Measurements from ENCODE around the gene GPRIN1.
"Not testable (repeated sequence)": the region's sequence is repeated elsewhere in the genome, so short reads cannot be mapped to it uniquely, and the experiment has no call there.

GPRIN1 gene

GRCh38 chr5:176621661-176622079, 11.7 kb upstream of the GPRIN1 start:
- no peak for DNase-seq

DNA sequence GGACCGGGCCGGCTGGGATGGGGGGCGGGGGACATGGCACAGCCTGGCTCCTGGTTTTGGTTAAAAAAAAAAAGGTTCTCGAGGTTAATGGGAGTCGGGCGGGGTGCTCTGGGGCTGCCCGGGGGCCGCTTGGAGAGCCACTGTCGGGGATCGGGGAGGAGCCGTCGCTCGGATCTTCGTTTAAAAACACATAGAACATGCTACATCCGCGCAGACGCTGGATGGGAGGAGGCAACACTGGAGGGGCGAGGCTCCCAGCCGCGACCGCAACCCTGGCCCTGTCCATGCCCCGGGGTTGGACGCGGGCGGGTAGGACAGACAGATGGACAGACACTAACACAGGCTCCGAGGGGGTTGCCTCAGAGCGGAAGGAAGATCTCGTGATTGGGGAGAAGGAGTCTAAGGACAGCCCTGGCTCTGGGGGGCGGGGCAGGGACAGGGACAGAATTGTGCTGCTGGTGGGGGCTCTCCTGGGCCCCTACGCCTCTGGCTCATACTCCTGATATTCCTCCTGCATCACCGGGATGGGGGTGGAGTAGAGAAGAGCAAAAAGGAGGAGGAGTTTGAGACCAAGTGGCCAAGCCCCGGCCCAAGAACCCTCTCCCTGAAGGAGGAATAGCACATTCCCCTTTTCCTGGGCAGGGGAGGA, 10.5 kb upstream of the GPRIN1 start:
- no peak for DNase-seq

- no peak for DNase-seq
Observed at GRCh38 chr5:176619569-176620332, 9.8 kb upstream of the GPRIN1 start.

DNA sequence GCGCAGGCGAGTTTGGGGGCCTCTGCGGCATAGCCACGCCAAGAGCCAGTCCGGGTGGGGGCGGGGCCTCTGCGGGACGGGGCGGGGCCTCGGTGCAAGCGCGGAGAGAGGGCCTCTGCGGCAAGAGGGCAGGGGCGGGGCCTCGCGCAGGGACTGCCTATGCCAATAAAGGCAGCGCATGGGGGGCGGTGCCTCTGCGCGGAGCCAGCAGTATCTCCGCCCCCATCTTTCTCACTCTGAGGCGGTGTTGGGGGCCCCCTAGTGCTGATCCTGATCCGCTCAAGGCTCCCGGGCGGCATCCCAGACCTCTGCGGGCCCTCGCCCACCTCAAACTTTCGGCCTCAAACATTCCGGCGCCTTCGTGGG, 9.2 kb upstream of the GPRIN1 start:
- DNase-seq = peak; percentile 63

DNA sequence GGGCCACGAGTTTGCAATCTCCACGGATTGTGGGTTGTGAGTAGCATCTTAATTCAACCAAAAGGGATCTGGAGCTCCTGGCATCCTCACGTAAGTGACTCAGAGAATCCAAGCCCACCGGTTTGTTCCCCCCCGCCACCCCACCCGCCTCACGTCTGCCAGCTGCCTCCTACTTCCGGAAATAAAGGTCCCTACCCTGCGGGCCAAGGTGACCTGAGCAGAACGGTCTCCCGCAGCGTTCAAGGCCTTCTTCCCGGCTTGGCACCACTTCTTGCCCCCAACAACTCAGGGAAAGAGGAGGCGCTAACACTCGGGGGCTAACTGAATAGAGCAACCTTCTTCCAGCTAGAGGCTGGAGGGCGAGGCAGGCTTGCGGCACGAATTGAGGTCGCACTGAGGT, 8.8 kb upstream of the GPRIN1 start:
- DNase-seq = no peak

DNA sequence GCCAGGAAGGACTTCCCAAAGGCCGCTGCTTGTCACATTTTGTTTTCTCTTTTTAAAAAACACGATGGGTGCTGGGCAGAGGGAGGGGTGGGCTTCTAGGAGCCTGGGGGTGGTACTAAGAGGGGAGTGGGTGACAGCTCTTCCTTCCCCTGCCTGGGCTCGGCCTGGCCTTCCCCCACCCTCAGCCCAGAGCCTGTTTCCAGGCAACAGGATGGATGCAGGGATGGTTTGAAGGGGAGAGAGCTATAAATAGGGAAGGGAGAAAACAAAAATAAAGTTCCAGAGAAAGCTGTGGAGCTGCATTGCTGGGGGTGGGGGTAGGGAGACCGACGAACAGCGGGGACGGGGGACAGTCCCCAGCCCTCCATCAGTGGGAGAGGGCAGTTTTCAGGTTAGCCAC, 6.6 kb upstream of the GPRIN1 start:
- no peak for DNase-seq

DNA sequence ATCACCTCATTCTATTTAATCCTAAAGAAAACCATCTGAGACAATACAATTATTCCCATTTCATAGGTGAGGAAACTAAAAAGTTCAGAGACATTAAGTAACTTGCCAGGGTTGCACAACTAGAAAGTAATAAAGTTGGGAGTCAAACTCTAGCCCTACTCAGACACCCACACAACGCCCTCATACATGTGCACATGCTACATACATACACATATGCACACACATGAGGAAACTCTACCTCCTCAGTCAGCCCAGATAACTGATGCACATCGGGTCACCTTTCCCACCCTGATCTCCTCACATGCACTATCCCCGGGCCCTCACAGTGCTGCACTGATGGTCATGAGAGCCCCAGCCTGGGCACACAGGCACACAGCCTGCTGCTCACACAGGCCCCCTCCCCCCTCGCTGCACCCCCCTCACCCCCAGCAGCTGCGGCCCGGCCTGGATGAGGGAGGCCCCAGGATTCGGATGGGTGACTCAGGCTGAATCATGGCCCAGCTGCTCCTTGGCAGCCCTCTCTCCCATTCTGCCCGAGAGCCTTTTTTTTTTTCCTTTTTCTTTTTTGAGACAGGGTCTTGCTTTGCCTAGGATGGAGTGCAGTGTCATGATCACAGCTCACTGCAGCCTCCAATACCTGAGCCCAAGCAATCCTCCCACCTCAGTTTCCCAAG, 5.0 kb upstream of the GPRIN1 start:
- no peak for DNase-seq

GRCh38 chr5:176612855-176613254, 2.9 kb upstream of the GPRIN1 start:
- DNase-seq = no peak

DNA sequence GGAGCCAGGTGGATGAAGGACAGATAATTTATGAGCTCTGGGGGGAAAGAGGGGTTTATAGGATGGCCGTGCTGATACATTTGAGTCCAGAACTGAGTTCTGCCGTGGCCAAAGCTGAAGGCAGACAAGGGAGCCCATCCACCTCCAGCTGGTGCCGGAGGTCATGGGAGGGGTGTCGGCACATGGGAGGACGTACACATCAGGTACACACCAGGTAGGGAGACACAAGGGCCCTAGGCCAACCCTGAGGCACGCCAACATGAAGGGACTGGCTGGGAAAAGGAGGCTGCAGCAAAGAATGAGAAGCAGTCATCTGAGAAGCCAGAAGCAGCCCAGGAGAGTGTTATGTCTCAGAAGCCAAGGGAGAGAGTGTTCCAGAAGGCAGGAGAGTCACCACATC, 2.1 kb upstream of the GPRIN1 start:
- no peak for DNase-seq

DNA sequence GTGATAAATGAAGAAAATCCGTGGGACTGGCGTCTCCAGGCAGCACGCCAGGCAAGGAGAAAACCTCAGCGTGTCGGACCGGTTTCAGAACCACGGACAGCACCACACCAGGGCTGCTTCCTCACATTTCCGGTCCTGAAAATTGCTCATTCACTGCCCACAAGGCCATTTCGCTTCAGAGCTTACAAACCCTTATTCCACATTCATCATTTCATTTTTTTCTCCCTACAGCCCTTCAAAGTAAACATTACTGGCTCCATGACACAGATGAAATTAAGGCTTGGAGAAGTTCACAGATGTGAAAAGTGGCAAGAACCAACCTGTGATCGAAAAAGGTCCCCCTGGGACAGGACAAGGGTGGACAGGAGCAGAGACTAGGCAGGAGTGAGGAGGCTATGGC, 1.5 kb upstream of the GPRIN1 start:
- DNase-seq = no peak

DNA sequence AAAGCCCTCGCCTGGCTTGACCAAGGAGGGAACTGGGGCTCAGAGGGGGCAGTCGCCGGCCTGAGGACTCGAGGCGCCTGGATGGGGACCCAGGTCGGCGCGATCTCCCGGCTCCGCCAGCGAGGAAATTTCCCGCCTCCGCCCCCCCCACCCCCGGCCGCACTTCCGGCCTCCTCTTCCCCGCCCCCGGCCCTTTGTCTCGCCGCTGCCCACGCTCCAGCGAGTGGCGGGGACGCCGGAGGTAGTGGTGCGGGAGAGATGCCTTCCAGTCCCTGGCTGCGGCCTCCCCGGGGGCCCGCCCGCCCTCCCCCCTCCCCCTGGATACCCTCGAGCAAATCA, 448 bp upstream of the GPRIN1 start:
- DNase-seq = no peak

GRCh38 chr5:176608937-176609723, 826 bp downstream of the GPRIN1 start:
- no peak for DNase-seq

- no peak for DNase-seq
Observed at GRCh38 chr5:176608142-176608705, 1.7 kb downstream of the GPRIN1 start.

DNA sequence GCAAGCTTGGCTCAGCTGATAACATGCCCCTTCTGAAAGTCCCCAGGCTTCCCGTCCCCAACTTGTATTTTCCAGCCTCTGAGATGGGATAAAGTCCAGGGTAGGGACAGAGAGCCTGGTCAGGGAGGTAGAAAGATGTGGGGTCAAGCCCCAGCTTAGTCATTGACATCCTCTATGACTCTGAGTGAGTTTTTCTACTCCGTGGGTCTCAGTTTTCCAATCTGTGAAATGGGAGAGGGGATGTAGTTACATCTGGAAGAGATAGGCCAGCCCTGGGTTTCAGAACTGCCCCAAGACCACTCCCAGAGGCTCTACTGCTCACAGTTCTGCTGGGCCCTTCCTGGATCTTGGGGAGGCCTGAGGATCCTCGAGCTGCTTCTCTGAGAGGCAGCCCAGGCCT, 3.1 kb downstream of the GPRIN1 start:
- DNase-seq = no peak

DNA sequence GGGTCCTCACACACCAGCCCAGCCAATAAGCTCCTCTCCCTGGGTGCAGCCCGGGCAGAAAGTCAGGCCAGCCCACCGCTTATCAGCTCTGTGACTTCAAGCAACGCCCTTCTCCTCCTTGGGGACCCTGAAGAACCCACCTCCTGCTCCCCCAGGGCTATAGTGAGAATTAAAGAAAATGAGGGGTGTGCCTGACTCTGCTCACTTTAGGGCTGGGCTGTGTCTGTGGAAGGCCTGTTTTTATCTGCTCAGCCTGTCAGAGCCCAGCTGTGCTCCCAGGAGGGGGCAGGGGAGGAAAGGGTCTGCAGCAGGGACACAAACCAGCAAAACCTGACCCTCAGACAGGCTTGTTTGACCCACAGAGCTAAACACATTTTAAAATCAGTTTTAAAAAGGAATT, 3.9 kb downstream of the GPRIN1 start:
- DNase-seq = no peak

DNA sequence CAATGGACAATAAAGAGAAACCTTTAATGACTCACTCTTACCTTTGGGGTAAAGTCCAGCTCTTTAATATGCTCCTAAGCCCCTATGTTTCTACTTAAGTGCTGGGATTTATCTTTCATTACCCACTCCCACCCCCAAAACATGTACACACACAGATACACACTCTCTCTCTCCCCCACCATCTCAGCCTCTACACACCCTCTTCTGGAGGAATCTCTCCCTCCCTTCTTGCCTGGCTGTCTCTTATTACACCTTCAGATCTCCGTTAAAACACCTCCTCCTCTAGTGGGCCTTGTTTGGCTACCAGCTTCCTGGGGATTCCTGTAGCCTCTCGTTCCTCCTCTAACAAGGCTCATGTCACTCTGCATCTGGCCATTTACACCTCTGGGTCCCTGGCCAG, 6.9 kb downstream of the GPRIN1 start:
- DNase-seq = no peak

- DNase-seq = no peak
Observed at GRCh38 chr5:176601901-176602482, 8.0 kb downstream of the GPRIN1 start.

GRCh38 chr5:176599749-176600430, 10.1 kb downstream of the GPRIN1 start:
- DNase-seq = not testable (repeated sequence)

DNA sequence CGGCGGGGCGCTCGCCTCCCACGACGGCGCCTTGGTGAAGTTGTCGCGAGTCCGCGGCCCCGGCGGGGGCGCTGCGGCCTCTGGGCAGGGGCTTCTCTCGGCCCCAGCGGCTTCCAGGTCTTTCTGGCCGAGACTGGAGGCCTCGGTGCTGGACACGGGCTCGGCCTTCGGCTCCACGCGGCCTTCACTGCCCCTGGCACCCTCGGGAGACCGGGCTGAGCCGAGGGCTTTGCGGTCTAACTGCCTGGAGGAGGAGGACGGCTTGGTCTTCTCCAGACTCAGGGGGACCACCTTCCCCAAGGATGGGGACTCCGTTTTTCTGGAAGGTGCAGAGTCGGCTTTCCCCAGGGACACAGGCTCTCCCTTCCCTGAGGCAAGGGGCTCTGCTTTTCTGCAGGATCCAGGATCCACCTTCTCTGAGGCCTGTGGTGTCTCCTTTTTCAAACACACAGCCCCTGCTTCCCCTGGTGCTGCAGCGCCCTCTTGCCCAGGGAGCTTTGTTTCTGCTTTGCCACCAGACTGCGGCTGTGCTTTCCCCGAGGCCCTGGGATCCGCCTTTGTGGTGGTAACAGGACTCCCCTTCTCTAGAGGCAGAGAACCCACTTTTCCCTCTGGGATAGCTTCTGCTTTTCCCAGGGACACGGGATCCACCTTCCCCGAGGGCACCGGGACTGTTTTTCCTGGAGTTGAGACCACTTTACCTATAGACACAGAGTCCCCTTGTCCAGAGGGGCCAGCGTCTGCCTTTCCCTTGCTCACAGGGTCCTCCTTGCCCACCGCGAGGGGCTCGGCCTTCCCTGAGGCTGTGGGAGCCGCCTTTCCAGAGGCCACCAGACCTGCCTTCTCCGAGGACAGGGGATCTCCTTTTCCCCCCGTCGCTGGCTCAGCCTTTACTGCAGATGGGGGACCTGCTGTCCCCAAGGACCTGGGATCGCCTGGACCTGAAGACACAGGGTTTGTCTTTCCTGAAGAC, 12.3 kb downstream of the GPRIN1 start:
- DNase-seq = no peak

- DNase-seq = peak; percentile 52
Observed at GRCh38 chr5:176596689-176597416, 13.1 kb downstream of the GPRIN1 start.
